Fibroblast of skin of left biceps (primary cell): ENCODE results near the gene CD101.

Experiments used
- DNase-seq, 2 experiments: peaks; one replicate each; pipeline ENCODE4 v3.0.0-alpha.2; 2013; ENCODE audit warnings: low read depth in 2 of 2

Gene CD101

GRCh38 chr1:117015724-117016123 lies 14.2 kb downstream of the CD101 start:
- DNase-seq: no peak

GRCh38 chr1:117017062-117017461 lies 15.5 kb downstream of the CD101 start:
- DNase-seq: no peak

- no peak for DNase-seq
Observed at GRCh38 chr1:117017648-117018047, 16.1 kb downstream of the CD101 start.

GRCh38 chr1:117020526-117021156 lies 19.1 kb downstream of the CD101 start:
- no peak for DNase-seq

GRCh38 chr1:117022114-117022513 lies 20.6 kb downstream of the CD101 start:
- DNase-seq: no peak

GRCh38 chr1:117025568-117025967 lies 24.0 kb downstream of the CD101 start:
- DNase-seq: no peak

GRCh38 chr1:117026361-117026760 lies 24.8 kb downstream of the CD101 start:
- DNase-seq: no peak

GRCh38 chr1:117029685-117030084 lies 28.1 kb downstream of the CD101 start:
- DNase-seq: no peak

- no peak for DNase-seq
Observed at GRCh38 chr1:117030271-117030877, 28.8 kb downstream of the CD101 start.

GRCh38 chr1:117032266-117032665 lies 30.7 kb downstream of the CD101 start:
- no peak for DNase-seq

- DNase-seq: no peak
Observed at GRCh38 chr1:117032681-117033539, 31.4 kb downstream of the CD101 start.

GRCh38 chr1:117033772-117034171 lies 32.2 kb downstream of the CD101 start:
- DNase-seq: no peak

GRCh38 chr1:117034791-117035290 lies 33.3 kb downstream of the CD101 start:
- DNase-seq: no peak

GRCh38 chr1:117036018-117036461 lies 34.5 kb downstream of the CD101 start:
- no peak for DNase-seq

GRCh38 chr1:117037802-117038201 lies 36.2 kb downstream of the CD101 start:
- no peak for DNase-seq

- no peak for DNase-seq
Observed at GRCh38 chr1:117038236-117038635, 36.7 kb downstream of the CD101 start.

- no peak for DNase-seq
Observed at GRCh38 chr1:117044217-117044616, 42.7 kb downstream of the CD101 start.

- no peak for DNase-seq
Observed at GRCh38 chr1:117045644-117046043, 44.1 kb downstream of the CD101 start.

- DNase-seq: no peak
Observed at GRCh38 chr1:117046781-117047180, 45.2 kb downstream of the CD101 start.

GRCh38 chr1:117047271-117047670 lies 45.7 kb downstream of the CD101 start:
- no peak for DNase-seq

- DNase-seq: no peak
Observed at GRCh38 chr1:117049857-117050256, 48.3 kb downstream of the CD101 start.

GRCh38 chr1:117051224-117052064 lies 49.9 kb downstream of the CD101 start:
- DNase-seq: no peak
